ENCODE measurements around the gene RFESD. TPM values are rescaled to one million over a fixed set of nuclear protein-coding genes. Genes with fewer than 3 reads are reported as not detected.

RFESD gene
- polyA plus RNA-seq, 1 of the 3 experiments (the other 2 are of a cell fraction) = 1.8 TPM

DNA sequence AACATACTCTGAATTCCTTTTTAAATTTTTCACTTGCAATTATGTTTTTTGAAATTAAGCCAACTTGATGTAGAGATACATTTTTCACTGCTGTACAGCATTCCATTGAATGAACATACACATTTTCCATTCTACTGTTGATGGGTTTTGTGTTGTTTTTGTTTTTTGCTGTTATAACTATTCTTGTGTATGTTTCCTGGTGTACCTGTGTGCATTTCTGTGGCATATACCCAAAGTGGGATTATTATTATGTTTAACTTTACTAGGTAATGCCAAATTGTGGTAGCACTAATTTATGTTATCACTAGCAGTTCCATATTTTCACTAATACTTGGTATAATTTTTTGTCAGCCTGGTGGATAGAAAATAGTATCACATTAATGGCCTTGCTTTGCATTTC is 2.7 kb downstream of the RFESD start:
- CTCF ChIA-PET = interaction anchor here (1.7 kb wide), 1 partner anchor 15 kb away, joined by 7 read pairs; no protein-coding TSS in a partner anchor

DNA sequence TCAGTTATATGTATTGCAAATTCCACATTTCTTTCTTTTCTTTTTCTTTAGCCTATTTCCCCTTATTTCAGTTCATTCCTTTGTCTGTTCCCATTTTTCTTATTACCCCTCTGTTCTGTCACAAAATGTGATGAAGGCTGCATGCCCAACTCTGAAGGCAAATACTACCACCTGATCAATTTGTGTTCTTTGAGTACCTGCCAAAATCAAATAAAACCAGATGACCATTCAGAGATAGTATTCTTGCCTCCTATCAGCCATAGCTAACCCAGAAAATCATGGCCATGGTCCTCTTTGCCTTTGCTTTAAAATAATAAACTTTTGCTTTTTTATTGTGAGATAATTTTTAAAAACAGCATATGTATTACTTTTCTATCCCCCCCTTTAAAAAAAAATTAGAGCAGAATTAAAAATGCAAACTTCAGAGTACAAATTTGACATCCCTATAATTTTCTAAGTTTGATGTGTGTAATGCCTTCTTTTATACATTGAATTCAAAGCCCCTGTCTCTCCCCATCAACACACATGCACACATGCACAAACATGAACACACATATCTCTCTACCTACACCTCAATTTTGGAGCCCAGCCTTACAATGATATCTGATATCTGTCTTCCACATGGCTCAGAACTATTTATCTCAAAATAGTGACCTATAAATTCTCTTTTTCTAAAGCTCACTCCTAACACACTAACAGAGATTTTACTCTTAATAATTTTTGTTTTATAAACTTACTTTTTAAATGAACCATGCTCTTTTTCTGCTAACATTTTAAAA is 3.5 kb downstream of the RFESD start:
- Histone ChIP-seq H3K4me2 (no peak overlapping the region), H3F3A (replicated peaks; ENCODE audit: insufficient read depth) (peaks cover 9% of the 10 kb centered on the region), H3K4me1 (ENCODE audit: control insufficient read depth in 1 of 2, insufficient read depth in 2 of 2, low read depth in 1 of 2, low read length in 1 of 2) (peaks cover 0 to 6% of the 10 kb centered on the region in 2 experiments; a peak in 2 of 4 replicates), H3K27ac (ENCODE audit: low read depth in 2 of 2, low read length in 1 of 2) (no peak overlapping the region), H2AFZ (ENCODE audit: low read depth) (no peak overlapping the region), H4K20me1 (ENCODE audit: insufficient read depth) (no peaks in the 10 kb centered on the region), H3K9me3 (no peaks in the 10 kb centered on the region), H3K4me3 (ENCODE audit: low read depth in 2 of 2, low read length in 1 of 2) (no peak overlapping the region), H3K36me3 (replicated peaks in 1 of 2; ENCODE audit: control insufficient read depth in 1 of 2, insufficient read depth in 2 of 2, low read length in 1 of 2) (no peaks in the 10 kb centered on the region), H3K9ac (no peak overlapping the region), H3K9me2 (no peaks in the 10 kb centered on the region), H3K27me3 (ENCODE audit: insufficient read depth) (no peaks in the 10 kb centered on the region), H3K79me2 (ENCODE audit: insufficient read depth) (no peaks in the 10 kb centered on the region)
- TF ChIP-seq MEF2A (IDR thresholded peaks at IDR 0.05; ENCODE audit: borderline replicate concordance, low read depth) (no peak), MXI1 (IDR thresholded peaks at IDR 0.05; ENCODE audit: low read depth, low read length) (no peak)
- TF ChIP-seq, protein P1, sequence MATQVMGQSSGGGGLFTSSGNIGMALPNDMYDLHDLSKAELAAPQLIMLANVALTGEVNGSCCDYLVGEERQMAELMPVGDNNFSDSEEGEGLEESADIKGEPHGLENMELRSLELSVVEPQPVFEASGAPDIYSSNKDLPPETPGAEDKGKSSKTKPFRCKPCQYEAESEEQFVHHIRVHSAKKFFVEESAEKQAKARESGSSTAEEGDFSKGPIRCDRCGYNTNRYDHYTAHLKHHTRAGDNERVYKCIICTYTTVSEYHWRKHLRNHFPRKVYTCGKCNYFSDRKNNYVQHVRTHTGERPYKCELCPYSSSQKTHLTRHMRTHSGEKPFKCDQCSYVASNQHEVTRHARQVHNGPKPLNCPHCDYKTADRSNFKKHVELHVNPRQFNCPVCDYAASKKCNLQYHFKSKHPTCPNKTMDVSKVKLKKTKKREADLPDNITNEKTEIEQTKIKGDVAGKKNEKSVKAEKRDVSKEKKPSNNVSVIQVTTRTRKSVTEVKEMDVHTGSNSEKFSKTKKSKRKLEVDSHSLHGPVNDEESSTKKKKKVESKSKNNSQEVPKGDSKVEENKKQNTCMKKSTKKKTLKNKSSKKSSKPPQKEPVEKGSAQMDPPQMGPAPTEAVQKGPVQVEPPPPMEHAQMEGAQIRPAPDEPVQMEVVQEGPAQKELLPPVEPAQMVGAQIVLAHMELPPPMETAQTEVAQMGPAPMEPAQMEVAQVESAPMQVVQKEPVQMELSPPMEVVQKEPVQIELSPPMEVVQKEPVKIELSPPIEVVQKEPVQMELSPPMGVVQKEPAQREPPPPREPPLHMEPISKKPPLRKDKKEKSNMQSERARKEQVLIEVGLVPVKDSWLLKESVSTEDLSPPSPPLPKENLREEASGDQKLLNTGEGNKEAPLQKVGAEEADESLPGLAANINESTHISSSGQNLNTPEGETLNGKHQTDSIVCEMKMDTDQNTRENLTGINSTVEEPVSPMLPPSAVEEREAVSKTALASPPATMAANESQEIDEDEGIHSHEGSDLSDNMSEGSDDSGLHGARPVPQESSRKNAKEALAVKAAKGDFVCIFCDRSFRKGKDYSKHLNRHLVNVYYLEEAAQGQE (IDR thresholded peaks at IDR 0.05; ENCODE audit: low read depth, low read length) = no peak
- CTCF ChIA-PET = interaction anchor here (0.7 to 3.0 kb wide), 3 partner anchors 14 to 197 kb away, joined by 3 to 10 read pairs (median 7); no protein-coding TSS in a partner anchor
- no peak for DNase-seq
- POLR2A ChIA-PET = no interaction called here

More for the DNA sequence above, 2.7 kb downstream of the RFESD start:
- Histone ChIP-seq H2AFZ (ENCODE audit: low read depth) (no peak overlapping the region), H3K4me1 (ENCODE audit: control insufficient read depth in 1 of 2, insufficient read depth in 2 of 2, low read depth in 1 of 2, low read length in 1 of 2) (peaks cover 0 to 6% of the 10 kb centered on the region in 2 experiments; a peak in 2 of 4 replicates), H3K27ac (ENCODE audit: low read depth in 2 of 2, low read length in 1 of 2) (no peak overlapping the region), H3K9ac (no peak overlapping the region), H3K4me2 (no peak overlapping the region), H3K4me3 (ENCODE audit: low read depth in 2 of 2, low read length in 1 of 2) (no peak overlapping the region), H3K9me3 (no peaks in the 10 kb centered on the region), H3F3A (replicated peaks; ENCODE audit: insufficient read depth) (peaks cover 13% of the 10 kb centered on the region), H3K9me2 (no peaks in the 10 kb centered on the region), H3K79me2 (ENCODE audit: insufficient read depth) (no peaks in the 10 kb centered on the region), H4K20me1 (ENCODE audit: insufficient read depth) (no peaks in the 10 kb centered on the region), H3K36me3 (replicated peaks in 1 of 2; ENCODE audit: control insufficient read depth in 1 of 2, insufficient read depth in 2 of 2, low read length in 1 of 2) (no peaks in the 10 kb centered on the region), H3K27me3 (ENCODE audit: insufficient read depth) (no peaks in the 10 kb centered on the region)
- TF ChIP-seq, protein P2, sequence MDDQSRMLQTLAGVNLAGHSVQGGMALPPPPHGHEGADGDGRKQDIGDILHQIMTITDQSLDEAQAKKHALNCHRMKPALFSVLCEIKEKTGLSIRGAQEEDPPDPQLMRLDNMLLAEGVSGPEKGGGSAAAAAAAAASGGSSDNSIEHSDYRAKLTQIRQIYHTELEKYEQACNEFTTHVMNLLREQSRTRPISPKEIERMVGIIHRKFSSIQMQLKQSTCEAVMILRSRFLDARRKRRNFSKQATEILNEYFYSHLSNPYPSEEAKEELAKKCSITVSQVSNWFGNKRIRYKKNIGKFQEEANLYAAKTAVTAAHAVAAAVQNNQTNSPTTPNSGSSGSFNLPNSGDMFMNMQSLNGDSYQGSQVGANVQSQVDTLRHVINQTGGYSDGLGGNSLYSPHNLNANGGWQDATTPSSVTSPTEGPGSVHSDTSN (IDR thresholded peaks at IDR 0.05) = no peak
- TF ChIP-seq TCF12 (IDR thresholded peaks at IDR 0.05) (no peak), NRF1 (IDR thresholded peaks at IDR 0.05; ENCODE audit: low read depth, low read length) (no peak), TAF1 (IDR thresholded peaks at IDR 0.05; ENCODE audit: borderline replicate concordance, low read depth, low read length) (no peak), RCOR1 (IDR thresholded peaks at IDR 0.05; ENCODE audit: low read length) (no peak), FOXM1 (IDR thresholded peaks at IDR 0.05; ENCODE audit: low read depth) (no peak), FOSL2 (IDR thresholded peaks at IDR 0.05; ENCODE audit: borderline replicate concordance, low read depth) (no peak), EZH2phosphoT487 (IDR thresholded peaks at IDR 0.05; ENCODE audit: borderline replicate concordance, low read depth) (no peak), YY1 (IDR thresholded peaks at IDR 0.05; ENCODE audit: low read depth) (no peak), MXI1 (IDR thresholded peaks at IDR 0.05; ENCODE audit: low read depth, low read length) (no peak), JUND (IDR thresholded peaks at IDR 0.05) (no peak)
- TF ChIP-seq, protein P3, sequence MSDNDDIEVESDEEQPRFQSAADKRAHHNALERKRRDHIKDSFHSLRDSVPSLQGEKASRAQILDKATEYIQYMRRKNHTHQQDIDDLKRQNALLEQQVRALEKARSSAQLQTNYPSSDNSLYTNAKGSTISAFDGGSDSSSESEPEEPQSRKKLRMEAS (IDR thresholded peaks at IDR 0.05; ENCODE audit: low read depth) = no peak
- TF ChIP-seq, protein P4, sequence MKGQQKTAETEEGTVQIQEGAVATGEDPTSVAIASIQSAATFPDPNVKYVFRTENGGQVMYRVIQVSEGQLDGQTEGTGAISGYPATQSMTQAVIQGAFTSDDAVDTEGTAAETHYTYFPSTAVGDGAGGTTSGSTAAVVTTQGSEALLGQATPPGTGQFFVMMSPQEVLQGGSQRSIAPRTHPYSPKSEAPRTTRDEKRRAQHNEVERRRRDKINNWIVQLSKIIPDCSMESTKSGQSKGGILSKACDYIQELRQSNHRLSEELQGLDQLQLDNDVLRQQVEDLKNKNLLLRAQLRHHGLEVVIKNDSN (IDR thresholded peaks at IDR 0.05; ENCODE audit: borderline replicate concordance, low read depth) = no peak
- no peak for DNase-seq
- POLR2A ChIA-PET = no interaction called here
